A673 (cell line): Measurements from ENCODE around the gene NF1.

ENCODE experiments used
- EZH2 ChIP-seq: fragments of 200-600 bp; sonication (generic); IDR thresholded peaks from 2 replicates; pipeline ENCODE4 v1.6.1; 2017; ENCODE audit warnings: borderline replicate concordance, low read depth, mild to moderate bottlenecking, mixed read lengths, antibody characterized with exemption, low read length; ENCODE audit not compliant: poor library complexity, severe bottlenecking
- TF ChIP-seq, protein P1 (sequence below): fragments of 300-800, 200-600 bp; sonication (generic); conservative IDR thresholded peaks from 2 replicates; pipeline ENCODE4 v1.5.1; 2017; ENCODE audit warnings: low read depth, mild to moderate bottlenecking, antibody characterized with exemption, low read length, moderate library complexity, mixed read lengths

DNA sequence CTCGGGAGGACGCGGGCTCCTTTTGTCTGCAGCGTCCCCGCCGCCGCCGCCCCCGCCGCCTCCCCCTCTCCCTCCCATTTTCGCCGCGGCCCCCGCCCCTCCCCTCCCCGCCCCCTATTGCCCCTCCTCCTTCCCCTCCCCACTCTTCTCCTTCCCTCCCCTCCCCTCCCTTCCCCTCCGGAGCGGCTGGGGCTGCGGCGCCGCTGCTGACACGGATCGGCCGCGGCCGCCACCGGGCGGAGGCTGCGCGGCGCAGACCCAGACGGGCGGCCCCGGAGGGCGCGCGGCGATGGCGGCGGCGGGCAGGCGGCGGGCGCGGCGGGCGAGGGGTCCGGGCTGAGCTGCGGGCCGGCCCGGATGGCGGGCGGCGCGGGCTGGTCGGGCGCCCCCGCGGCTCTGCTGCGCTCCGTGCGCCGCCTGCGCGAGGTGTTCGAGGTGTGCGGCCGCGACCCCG, 296.7 kb downstream of the NF1 start, which contains the start of gene RAB11FIP4:
- TF ChIP-seq EZH2: no peak
- TF ChIP-seq, protein P1, sequence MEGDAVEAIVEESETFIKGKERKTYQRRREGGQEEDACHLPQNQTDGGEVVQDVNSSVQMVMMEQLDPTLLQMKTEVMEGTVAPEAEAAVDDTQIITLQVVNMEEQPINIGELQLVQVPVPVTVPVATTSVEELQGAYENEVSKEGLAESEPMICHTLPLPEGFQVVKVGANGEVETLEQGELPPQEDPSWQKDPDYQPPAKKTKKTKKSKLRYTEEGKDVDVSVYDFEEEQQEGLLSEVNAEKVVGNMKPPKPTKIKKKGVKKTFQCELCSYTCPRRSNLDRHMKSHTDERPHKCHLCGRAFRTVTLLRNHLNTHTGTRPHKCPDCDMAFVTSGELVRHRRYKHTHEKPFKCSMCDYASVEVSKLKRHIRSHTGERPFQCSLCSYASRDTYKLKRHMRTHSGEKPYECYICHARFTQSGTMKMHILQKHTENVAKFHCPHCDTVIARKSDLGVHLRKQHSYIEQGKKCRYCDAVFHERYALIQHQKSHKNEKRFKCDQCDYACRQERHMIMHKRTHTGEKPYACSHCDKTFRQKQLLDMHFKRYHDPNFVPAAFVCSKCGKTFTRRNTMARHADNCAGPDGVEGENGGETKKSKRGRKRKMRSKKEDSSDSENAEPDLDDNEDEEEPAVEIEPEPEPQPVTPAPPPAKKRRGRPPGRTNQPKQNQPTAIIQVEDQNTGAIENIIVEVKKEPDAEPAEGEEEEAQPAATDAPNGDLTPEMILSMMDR: no peak
